Superior temporal gyrus (tissue), 1 donor: ENCODE data around the gene ANXA2R.
"Not testable (repeated sequence)": the region's sequence is repeated elsewhere in the genome, so short reads cannot be mapped to it uniquely, and the experiment has no call there.

Source experiments
- DNase-seq: peaks from one replicate; pipeline ENCODE4 v3.0.0-alpha.2; 2016; ENCODE audit errors: extremely low spot score

ANXA2R gene

DNA sequence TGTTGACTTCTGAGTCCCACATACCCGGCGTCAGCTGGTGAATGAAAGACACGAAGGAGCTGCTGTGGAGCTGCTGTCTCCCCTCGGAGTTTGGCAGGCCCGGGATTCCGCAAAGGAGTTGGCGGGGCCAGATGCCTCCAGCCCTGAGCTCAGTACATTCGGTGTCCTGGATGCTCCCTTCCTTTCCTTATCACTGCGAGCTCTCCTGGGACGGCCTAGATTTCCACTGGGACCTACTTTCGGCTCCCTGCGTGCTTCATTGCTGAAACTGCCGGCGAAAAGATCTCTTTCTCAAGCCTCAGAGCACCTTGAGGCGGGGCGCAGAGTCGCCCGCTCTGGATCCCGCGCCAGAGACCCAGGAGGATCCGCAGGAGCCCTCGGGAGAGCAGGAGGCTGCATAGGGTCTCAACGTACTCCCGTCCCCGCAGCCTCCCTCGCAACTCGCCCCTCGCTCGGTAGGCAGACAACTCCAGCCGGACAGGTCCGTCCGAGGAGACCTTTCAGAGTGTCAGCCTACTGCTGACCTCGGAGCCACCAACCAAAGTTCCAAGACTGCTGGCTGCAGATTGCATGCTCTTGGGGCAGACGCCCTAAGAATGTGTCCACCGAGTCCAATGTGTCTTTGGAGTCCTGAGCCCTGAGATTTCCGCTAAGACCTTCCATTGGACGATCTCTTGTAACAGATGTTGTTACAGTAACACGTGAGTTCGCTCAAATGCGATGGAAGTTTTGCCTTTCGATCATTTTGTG lies 6.1 kb downstream of the ANXA2R start:
- no peak for DNase-seq

DNA sequence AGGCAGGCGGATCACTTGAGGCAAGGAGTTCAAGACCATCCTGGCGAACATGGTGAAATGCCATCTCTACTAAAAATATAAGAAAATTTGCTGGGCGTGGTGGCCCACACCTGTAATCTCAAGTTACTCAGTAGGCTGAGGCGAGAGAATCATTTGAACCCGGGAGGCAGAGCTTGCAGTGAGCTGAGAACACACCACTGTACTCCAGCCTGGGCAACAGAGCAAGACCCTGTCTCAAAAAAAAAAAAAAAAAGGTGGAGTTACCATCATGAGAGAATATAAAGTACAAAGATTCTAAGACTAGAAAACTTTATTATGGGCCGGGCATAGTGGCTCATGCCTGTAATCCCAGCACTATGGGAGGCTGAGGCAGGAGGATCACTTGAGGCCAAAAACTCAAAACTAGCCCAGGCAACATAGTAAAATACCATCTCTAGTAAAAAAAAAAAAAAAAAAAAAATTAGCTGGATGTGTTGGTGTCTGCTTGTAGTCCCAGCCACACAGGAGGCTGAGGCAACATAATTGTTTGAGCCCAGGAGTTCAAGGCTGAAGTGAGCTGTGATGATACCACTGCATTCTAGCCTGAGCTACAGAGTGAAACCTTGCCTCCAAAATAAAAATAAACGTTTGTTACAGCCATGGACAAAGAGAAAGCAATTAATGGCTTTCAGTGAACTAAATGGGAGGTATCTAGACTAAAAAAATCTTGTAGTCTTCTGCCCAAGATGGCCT lies 12.9 kb downstream of the ANXA2R start:
- DNase-seq: no peak

DNA sequence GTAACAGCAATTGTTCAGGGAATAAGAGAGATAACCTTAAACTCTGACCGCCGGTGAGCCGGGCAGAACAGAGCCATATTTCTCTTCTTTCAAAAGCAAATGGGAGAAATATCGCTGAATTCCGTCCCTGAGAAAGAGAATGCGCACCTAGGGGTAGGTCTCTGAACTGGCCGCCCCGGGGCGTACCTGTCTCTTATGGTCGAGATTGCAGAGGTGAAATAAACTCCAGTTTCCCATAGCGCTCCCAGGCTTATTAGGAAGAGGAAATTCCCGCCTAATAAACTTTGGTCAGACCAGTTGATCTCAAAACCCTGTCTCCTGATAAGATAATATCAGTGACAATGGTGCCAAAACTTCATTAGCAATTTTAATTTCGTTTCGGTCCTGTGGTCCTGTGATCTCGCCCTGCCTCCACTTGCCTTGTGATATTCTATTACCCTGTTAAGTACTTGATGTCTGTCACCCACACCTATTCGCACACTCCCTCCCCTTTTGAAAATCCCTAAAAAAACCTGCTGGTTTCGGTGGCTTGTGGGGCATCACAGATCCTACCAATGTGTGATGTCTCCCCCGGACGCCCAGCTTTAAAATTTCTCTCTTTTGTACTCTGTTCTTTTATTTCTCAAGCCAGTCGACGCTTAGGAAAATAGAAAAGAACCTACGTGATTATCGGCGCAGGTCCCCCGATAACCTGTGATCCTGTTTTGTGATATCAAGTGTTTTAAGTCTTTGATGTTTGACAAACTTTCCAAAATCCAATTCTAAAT lies 14.8 kb downstream of the ANXA2R start:
- DNase-seq: not testable (repeated sequence)

DNA sequence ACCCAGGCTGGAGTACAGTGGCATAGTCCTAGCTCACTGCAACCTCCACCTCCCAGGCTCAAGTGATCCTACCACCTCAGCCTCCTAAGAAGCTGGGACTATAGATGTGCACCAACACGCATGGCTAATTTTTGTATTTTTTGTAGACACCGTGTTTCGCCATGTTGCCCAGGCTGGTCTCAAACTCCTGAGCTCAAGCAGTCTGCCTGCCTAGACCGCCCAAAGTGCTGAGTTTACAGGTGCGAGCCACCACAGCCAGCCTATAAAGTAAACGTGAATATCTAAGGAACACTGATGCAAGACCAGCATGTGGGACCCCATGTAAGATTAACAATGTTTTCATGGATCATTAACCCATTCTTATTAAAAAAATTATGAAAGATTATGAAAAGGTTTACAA lies 15.9 kb downstream of the ANXA2R start:
- no peak for DNase-seq

DNA sequence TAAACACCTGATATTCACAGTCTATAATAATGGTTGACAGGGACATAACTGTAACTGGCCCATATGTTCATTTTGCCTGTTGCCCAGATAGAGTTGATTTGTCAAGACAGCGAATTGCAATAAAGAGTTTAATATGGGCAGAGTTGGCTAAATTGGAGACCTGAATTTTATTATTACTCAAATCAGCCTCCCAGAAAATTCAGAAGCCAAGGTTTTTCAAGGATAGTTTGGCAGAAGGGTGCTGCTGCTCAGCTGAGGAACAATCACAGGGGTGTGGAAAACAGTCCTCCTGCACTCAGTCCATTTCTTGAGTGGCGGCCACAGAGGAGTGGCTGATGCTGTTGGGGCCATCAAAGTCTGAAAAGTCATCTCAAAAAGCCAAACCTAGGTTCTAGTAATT lies 19.0 kb downstream of the ANXA2R start:
- DNase-seq: no peak

DNA sequence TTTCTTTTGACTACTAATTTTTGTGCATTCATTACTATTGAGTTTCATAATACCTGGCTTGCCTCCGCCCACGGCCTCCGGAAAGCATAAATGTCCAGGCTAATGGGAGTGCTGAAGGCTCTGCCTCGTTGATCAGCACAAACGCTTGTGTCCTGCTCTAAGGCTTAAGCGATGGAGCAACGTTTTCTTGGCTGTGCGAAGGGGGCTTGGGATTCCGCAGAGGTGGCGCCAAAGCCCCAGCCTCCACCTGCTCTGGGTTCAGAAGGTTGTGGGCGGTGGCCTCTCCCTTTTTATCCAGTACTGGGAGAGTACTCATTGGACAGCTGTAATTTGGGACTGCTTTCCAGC lies 19.7 kb downstream of the ANXA2R start:
- no peak for DNase-seq

DNA sequence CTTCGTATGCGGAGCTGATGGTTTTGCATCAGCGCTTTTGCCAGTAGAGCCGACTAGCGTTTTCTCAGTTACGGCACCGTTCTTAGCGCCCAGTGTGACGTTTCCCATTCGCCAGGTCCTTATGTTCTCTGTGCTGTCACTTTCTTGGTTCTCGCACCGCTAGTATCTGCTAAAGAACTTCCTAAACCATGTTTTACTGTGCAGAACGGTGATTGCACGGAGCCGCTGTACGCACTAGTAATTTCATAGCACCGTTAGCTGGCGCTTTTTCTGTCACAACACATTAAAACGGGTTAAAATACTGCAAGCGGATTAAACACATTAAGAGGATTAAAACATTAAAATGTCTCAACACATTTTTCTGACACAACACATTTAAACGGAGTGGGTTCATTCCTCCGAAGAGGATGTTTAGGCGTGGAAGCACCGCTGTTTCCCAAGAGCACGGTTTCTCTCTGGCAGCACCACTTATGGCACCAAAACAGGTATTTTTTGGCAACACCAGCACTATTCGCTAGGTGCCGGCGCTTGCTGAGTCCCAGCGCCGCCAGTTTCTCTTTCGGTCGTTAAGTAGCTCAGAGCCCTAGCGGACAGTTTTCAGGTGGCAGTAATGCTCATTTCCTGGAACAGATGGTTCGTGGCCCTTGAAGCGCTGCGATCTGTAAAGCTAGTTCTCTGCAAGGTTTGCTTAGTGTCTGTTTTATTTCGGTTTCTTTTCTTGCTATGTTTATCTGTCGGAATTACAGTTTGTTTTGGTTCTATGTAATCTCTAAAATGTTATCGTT lies 20.3 kb downstream of the ANXA2R start:
- no peak for DNase-seq

DNA sequence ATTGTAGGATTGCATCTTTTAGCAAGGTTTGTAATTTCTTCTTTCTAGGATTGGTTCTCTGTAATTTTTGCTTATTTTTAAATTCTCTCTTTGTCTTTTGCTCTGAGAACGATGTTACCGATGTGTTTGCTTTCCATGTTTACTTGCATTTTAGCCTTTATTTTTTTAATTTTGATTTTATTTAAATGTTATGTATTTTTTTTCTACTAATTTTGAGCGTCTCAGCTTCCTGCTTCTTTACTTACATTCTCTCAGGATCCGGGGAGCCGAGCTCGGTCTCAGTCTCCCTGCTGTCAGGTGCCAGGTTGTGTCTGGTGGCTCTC lies 20.9 kb downstream of the ANXA2R start:
- DNase-seq: no peak

DNA sequence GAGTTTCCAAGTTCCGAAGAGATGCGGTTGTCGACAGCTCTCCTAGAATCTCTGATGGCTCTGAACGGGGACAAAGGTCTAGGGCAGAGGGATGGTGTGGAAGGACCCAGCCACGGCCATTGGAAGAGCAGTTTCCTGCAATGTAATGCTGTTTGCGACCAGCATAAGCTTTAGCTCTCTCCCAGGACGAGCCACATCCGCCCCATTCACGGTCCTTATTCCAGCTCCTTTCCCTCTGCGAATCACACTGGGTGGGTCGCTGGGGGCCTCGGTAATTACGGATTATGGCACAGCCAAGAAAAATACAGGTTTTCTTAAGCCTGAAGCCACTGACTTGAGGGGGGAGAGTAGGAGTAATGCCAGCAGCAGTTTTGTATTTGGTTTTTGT lies 22.7 kb downstream of the ANXA2R start:
- no peak for DNase-seq

DNA sequence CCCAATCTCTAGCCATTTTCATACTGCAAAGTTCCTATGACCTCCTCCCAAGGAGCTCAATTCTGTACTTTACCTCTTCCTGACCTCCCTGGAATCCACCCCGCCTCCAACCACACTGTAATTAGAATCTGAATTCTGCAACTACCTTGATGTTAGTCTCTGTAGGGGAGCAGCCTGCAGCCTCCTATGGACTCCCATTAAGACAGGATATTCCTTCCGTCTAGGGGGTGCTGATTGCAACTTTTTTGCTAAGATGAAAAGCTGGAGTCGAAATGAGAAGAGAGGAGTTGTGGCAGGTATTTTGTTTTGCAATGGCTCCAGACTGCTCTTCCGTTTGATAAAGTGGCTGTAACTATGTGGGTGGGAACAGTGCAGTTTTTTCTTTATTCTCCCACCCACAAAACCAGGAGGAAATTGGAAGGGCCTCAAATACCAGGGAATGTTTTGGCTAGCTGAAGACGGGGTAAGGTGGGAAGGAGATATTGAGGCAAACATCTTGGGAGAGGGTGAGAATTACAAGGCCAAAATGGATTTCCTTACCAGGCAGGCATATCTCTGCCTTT lies 23.8 kb downstream of the ANXA2R start:
- no peak for DNase-seq

DNA sequence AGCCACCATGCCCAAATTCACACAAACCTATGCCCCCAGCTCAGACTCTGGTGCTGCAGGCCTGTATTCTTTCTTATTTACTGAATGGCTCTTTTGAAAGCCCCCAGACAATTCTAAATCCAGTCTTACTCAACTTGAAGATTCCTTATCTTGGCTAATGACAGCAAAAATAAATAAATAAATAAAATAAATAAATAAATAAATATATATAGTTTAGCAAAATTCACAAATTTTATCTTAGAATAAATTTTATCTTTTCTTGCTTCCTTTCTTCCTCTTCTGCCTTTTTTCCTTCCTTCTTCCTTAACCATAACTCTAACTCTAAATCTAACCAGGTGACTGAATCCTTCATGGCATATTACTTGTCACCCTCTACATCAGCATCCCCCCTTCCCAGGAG lies 25.6 kb downstream of the ANXA2R start:
- no peak for DNase-seq

DNA sequence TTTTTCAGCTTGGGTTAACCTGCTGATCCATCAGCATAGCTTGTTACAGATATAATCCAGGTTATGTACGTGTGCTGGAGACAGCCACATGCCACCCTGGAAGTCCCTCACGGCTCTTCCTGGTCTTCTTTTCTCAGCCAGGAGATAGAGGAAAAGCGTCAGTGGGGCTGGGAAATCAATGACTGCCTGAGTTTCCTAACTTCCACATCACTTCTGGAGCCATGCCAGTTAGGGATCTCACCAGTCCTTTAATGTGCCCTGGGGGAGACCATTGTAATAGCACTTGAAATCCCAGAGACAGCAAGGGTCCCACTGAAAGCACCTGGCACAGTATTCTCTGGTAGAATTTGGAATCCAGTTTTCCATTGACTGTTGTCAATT lies 29.2 kb downstream of the ANXA2R start:
- DNase-seq: no peak

DNA sequence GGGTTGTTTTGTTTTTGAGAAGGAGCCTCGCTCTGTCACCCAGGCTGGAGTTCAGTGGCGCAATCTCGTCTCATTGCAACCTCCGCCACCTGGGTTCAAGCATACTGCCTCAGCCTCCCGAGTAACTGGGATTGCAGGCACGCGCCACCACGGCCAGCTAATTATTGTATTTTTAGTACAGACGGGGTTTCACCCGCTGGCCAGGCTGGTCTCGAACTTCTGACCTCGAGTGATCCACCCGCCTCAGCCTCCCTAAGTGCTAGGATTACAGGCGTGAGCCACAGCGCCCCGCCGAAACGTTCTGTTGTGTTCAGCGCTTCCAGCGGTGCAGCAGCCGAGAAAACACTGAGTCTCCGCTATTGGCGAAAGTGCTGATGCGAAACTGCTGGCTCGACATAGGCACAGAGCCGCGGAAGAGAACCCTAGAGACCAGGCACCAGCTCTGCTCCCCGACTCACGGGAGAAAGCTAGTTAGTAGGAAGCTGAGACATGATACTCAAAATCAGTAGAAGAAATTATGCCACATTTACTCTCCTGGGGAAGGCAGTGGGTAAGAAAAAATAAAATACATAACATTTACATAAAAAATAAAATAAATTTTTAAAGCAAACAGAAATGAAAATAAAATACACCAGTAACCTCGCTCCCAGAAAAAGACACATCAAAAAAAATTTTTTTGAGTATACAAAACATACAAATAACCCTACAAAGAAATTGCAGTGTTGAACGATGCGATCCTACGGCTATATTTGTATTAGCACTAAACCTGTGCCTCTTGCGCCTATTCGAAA lies 31.6 kb downstream of the ANXA2R start:
- DNase-seq: peak; percentile 81

DNA sequence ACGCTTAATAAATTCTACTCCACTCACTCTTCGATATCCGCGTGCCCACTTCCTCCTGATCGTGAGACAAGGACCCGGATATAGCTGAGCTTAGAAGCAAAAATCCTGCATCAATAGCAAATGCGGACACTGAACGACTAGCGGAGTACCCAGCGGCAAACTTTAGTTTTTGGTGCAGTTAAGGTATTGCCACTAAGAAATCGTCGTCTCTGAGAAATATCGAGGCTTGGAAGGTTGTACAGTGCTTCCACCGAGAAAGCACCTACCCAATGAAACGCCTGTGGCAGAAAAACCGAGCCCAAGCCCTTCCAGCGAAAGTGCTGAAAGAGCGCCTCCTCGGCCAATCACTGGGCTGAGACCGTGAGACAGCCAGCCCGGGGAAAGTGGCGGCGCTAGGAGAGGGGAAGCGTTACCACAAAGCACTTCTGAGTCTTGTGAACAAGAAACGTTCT lies 32.2 kb downstream of the ANXA2R start:
- no peak for DNase-seq

DNA sequence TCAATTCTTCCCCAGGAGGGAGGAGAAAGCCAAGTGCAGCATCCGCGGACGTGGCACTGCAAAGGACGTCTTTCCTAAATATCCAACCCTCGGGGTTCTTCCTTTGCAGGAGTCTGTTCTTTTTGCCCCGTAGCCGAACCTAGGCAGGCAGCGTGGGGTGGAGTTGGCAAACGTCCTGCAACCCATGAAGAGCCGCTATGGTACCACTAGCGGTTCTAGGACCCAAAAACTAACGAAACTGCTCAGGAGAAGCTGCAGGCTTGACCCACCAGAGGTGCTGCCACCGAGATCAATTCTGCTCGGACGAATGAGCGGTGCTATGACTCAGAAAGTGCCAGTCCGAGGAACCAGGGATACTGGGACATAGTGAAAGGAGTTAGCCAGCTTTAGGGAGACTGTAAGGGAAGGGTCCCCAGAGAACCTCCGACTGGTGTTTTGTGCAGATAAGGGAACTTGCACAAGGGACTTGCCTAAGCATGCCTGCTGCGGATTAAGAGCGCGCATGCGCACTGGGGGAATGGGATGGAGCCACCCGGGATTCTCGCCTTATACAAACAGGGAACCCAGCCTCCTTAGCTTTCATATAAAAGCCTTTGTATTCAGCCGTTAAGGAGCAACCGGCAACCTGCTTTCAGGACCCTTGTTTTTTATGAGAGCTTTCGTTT lies 32.7 kb downstream of the ANXA2R start:
- peak; percentile 88 for DNase-seq

DNA sequence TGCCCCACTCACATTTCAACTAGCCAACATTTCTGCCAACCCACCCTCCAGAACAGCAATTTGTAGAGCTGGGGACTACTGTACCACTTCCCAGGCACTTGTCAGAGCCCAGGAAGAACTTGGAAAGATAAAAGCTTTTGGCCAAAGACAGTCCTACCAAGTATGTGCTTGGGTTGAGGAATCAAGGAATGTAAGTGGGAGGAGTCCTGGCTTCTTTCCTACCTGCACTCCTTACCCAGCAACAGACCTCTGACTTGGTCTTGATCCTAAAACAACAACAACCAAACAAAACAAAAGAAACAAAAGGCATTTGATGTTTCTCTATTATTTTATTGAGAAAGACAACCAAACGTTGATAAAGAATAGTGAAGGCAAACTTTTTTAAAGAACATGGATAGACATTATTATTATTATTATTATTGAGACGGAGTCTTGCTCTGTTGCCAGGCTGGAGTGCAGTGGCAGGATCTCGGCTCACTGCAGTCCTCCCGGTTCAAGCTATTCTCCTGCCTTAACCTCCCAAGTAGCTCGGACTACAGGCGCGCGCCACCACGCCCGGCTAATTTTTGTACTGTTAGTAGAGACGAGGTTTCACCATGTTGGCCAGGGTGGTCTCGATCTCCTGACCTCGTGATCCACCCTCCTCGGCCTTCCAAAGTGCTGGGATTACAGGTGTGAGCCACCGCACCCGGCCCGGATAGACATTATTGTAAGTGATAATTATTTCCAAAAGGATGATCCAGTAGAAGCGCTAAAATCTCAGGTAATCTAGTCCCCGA lies 33.5 kb downstream of the ANXA2R start:
- DNase-seq: no peak

DNA sequence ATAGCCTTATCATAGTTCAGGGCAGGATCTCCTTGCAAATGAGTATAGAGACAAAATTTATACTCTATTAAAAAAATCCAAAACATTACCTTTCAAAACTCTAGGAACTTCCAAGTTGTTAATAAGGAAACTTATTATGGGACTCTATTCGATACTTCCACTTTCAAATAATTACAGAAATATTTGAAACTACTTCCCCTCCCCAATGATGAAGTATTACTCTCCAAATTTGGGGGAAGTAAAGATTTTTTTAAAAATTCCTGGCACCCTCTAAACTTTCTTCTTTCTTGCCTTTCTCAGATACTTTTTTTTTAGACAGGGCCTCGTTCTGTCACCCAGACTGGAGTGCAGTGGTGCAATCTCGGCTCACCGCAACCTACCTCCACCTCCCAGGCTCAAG lies 35.1 kb downstream of the ANXA2R start:
- no peak for DNase-seq

DNA sequence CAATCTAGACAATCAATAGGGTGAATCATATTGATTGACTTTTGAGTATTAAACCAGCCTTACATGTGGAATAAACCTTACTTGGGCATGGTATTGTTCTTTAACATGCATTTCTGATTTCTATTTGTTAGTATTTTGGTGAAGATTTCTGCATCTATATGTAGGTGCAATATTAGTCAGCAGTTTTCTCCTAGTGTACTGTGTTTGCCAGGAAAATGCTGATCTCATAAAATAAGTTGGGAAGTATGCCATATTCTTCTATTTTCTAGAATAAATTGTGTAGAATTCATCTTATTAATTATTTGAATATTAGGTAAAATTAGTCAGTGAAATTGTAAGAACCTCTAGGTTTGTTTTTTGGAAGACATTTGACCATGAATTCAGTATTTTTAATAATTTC lies 38.4 kb downstream of the ANXA2R start:
- DNase-seq: no peak

DNA sequence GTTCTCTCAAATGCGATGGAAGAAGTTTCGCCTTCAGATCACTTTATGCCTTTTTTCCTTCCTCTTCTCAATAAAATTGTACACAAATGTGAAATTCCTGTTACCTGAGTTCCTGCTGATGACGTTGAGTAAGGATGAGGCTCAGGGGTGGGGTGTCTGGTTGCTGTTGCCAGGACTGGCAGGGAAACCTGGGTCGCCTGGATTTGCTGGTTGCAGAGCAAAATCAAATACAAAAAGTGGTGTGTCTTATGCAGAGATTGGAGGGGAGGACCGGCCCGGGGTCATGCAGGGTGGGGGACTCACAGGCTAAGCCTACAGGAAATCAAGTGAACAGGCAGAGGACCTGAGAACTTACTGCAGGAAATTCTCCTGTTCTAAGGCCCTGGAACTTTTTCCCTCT lies 39.2 kb downstream of the ANXA2R start:
- DNase-seq: no peak
